Measurements from ENCODE around the gene DPP9. TPM values are rescaled to one million over a fixed set of nuclear protein-coding genes. Genes with fewer than 3 reads are reported as not detected.

The DPP9 gene
- polyA plus RNA-seq, 2 of the 4 experiments (the other 2 are of a cell fraction): 10.1 to 53.5 TPM

DNA sequence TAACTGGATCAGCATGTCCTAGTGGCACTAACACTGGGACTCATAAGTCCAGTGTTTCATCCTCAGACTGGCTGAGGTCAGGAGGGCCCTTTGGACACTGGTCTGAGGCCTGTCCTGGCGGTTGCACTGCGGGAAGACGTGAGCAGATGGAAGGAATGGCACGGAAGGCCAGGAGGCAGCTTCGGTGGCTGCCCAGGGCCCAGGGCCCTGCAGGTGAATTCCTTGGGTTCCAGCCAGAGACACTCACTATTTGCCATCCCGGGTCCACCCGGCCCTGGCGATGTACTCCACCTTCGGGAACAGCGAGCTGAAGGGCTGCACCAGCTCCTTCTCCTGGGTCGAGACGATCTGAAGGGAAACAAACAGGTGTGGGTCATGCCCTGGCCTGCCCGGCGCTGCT, 26.3 kb downstream of the DPP9 start:
- DNase-seq (ENCODE audit: low read depth in 1 of 2, low spot score in 1 of 2) (no peak), ATAC-seq (no peak), FAIRE-seq (no peak)
- TF ChIP-seq E2F6 (IDR thresholded peaks at IDR 0.05; ENCODE audit: borderline replicate concordance, low read depth) (no peak), EHF (CRISPR knock-in tag; IDR thresholded peaks at IDR 0.05) (no peak), HMGXB4 (CRISPR knock-in tag; IDR thresholded peaks at IDR 0.05; ENCODE audit: borderline replicate concordance) (no peak), HOXB13 (CRISPR knock-in tag; IDR thresholded peaks at IDR 0.05; ENCODE audit: low read depth) (no peak), RARB (CRISPR knock-in tag; IDR thresholded peaks at IDR 0.05) (no peak), EP300 (IDR thresholded peaks at IDR 0.05) (no peak), ZC3H11A (IDR thresholded peaks at IDR 0.05) (no peak), HOXA7 (CRISPR knock-in tag; IDR thresholded peaks at IDR 0.05) (no peak), TP53 (CRISPR knock-in tag; IDR thresholded peaks at IDR 0.05) (no peak), HEYL (CRISPR knock-in tag; IDR thresholded peaks at IDR 0.05) (no peak), ESRRA (IDR thresholded peaks at IDR 0.05; ENCODE audit: borderline replicate concordance, low read length) (no peak)
- TF ChIP-seq, protein P1, sequence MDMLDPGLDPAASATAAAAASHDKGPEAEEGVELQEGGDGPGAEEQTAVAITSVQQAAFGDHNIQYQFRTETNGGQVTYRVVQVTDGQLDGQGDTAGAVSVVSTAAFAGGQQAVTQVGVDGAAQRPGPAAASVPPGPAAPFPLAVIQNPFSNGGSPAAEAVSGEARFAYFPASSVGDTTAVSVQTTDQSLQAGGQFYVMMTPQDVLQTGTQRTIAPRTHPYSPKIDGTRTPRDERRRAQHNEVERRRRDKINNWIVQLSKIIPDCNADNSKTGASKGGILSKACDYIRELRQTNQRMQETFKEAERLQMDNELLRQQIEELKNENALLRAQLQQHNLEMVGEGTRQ (IDR thresholded peaks at IDR 0.05): no peak
- TF ChIP-seq, protein P2, sequence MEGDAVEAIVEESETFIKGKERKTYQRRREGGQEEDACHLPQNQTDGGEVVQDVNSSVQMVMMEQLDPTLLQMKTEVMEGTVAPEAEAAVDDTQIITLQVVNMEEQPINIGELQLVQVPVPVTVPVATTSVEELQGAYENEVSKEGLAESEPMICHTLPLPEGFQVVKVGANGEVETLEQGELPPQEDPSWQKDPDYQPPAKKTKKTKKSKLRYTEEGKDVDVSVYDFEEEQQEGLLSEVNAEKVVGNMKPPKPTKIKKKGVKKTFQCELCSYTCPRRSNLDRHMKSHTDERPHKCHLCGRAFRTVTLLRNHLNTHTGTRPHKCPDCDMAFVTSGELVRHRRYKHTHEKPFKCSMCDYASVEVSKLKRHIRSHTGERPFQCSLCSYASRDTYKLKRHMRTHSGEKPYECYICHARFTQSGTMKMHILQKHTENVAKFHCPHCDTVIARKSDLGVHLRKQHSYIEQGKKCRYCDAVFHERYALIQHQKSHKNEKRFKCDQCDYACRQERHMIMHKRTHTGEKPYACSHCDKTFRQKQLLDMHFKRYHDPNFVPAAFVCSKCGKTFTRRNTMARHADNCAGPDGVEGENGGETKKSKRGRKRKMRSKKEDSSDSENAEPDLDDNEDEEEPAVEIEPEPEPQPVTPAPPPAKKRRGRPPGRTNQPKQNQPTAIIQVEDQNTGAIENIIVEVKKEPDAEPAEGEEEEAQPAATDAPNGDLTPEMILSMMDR (IDR thresholded peaks at IDR 0.05): no peak
- ChIA-PET CTCF (no interaction called here), POLR2A (no interaction called here)
- peaks cover 33% of the 10 kb centered on the region for H3K4me1 ChIP-seq
- no peaks in the 10 kb centered on the region for H3K9me3 ChIP-seq
- 84% methylated on average over 14 of the region's 14 CpGs for WGBS (ENCODE audit: missing lambda C conversion rate)
- H3K4me2 ChIP-seq: no peak overlapping the region
- H3K4me3 ChIP-seq: no peak overlapping the region
- H3K27ac ChIP-seq: peak overlapping the region in 1 of 2 experiments; percentile 34; a peak in 1 of 6 replicates

DNA sequence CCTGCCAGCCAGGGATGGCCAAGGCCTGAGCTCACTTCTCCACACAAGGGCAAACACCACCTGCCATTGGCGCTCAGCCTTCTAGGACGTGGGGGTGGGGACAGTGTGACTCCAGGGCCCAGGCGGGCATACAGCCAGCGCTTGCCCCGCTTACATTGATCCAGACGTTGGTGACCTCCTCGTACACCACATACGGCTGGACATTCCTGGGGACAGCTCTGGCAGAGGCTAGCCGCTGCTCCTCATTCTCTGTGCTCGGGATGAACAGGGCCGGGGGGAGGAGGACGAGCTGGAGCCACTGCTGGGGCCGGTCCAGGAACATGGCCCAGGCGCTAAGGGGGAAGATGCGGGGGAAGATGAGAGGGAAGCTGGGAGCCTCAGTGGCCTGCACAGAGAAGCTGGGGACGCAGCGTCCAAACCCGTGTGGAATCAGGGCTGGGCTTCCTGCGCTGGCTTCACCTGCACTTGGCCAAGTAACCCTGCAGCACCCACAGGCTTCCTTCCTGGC, 28.4 kb downstream of the DPP9 start:
- ATAC-seq (no peak), DNase-seq (ENCODE audit: low read depth in 1 of 2, low spot score in 1 of 2) (no peak), FAIRE-seq (no peak)
- Histone ChIP-seq H3K9me3 (no peaks in the 10 kb centered on the region), H3K4me3 (no peak overlapping the region), H3K4me1 (peaks cover 33% of the 10 kb centered on the region), H3K27ac (peak overlapping the region; percentile 68 to 85), H3K4me2 (peak overlapping the region; percentile 63)
- CTCF ChIA-PET: no interaction called here
- 93% methylated on average over 16 of the region's 19 CpGs for WGBS (ENCODE audit: missing lambda C conversion rate)
- TF ChIP-seq RCOR1 (IDR thresholded peaks at IDR 0.05; ENCODE audit: low read depth, low read length) (no peak), GATA3 (IDR thresholded peaks at IDR 0.05; ENCODE audit: borderline replicate concordance) (no peak), ZC3H11A (IDR thresholded peaks at IDR 0.05) (no peak), RAD21 (conservative IDR thresholded peaks at IDR 0.05 in 1 of 2, IDR thresholded peaks at IDR 0.05 in 1 of 2) (no peak), FOSB (CRISPR knock-in tag; IDR thresholded peaks at IDR 0.05) (no peak), E2F6 (IDR thresholded peaks at IDR 0.05; ENCODE audit: borderline replicate concordance, low read depth) (no peak), SREBF2 (IDR thresholded peaks at IDR 0.05) (no peak)
- TF ChIP-seq, protein P3, sequence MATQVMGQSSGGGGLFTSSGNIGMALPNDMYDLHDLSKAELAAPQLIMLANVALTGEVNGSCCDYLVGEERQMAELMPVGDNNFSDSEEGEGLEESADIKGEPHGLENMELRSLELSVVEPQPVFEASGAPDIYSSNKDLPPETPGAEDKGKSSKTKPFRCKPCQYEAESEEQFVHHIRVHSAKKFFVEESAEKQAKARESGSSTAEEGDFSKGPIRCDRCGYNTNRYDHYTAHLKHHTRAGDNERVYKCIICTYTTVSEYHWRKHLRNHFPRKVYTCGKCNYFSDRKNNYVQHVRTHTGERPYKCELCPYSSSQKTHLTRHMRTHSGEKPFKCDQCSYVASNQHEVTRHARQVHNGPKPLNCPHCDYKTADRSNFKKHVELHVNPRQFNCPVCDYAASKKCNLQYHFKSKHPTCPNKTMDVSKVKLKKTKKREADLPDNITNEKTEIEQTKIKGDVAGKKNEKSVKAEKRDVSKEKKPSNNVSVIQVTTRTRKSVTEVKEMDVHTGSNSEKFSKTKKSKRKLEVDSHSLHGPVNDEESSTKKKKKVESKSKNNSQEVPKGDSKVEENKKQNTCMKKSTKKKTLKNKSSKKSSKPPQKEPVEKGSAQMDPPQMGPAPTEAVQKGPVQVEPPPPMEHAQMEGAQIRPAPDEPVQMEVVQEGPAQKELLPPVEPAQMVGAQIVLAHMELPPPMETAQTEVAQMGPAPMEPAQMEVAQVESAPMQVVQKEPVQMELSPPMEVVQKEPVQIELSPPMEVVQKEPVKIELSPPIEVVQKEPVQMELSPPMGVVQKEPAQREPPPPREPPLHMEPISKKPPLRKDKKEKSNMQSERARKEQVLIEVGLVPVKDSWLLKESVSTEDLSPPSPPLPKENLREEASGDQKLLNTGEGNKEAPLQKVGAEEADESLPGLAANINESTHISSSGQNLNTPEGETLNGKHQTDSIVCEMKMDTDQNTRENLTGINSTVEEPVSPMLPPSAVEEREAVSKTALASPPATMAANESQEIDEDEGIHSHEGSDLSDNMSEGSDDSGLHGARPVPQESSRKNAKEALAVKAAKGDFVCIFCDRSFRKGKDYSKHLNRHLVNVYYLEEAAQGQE (IDR thresholded peaks at IDR 0.05): no peak
- TF ChIP-seq, protein P1 (IDR thresholded peaks at IDR 0.05): no peak
- POLR2A ChIA-PET: interaction anchor here (1.0 kb wide), 1 partner anchor 18 kb away, joined by 5 read pairs; no protein-coding TSS in a partner anchor

Data from A549 (cell line).